COLO829 (cell line): ENCODE measurements around the gene HPCA.

ENCODE experiments used
- DNase-seq: peaks from one replicate; pipeline ENCODE4 v3.0.0; 2012; ENCODE audit warnings: low spot score

HPCA gene

GRCh38 chr1:32937061-32937460 lies 50.8 kb downstream of the HPCA start:
- no peak for DNase-seq

GRCh38 chr1:32939655-32940371 lies 53.5 kb downstream of the HPCA start:
- DNase-seq = peak; percentile 90

DNA sequence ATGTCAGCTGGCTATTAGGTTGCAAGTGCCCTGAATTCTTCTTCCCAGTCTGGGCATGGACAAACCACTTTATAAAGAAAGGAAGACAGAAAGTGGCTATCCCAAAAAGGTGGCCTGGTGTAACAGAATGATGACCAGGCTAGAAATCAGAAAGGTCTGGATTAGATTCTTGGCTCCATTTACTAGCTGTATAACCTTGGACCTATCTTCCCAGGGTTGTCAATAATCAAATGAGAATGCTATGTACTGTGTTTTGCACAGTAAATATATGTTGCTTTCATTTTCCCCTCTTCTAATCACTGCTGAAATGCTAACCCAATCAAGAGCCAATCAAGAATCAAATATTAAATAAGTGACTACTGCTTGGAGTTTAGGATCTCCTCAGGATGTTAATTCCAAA lies 57.9 kb downstream of the HPCA start:
- no peak for DNase-seq
